MG63 (cell line): ENCODE results near the gene ADGRA3. TPM values are rescaled to one million over a fixed set of nuclear protein-coding genes. Genes with fewer than 3 reads are reported as not detected.
A peak's percentile ranks its signal among the peaks of the same experiment; 100 is the strongest.

Source experiments
- DNase-seq: peaks from one replicate; pipeline ENCODE4 v3.0.0-alpha.2; 2020
- H3K27me3 ChIP-seq: fragments of 250-450 bp; sonication (Bioruptor Pico); 2 replicates; pipeline ENCODE4 v1.5.1; 2020; ENCODE audit warnings: mild to moderate bottlenecking, moderate library complexity
- H3K36me3 ChIP-seq: fragments of 250-450 bp; sonication (Bioruptor Pico); 2 replicates; pipeline ENCODE4 v1.5.1; 2020; ENCODE audit warnings: mild to moderate bottlenecking, moderate library complexity
- H3K4me3 ChIP-seq: fragments of 250-450 bp; sonication (Bioruptor Pico); 2 replicates; pipeline ENCODE4 v1.5.1; 2020; ENCODE audit warnings: mild to moderate bottlenecking, moderate library complexity
- H3K9me3 ChIP-seq: fragments of 250-450 bp; sonication (Bioruptor Pico); 2 replicates; pipeline ENCODE4 v1.5.1; 2020; ENCODE audit warnings: mild to moderate bottlenecking, moderate library complexity
- total RNA-seq: library from RNA; depleted of rRNA; stranded (reverse); fragments of >200 nt; shearing (Covaris generic); gene quantifications from 2 replicates; pipeline ENCODE4 v1.2.3, GENCODE V29; 2014; ENCODE audit warnings: low replicate concordance

Gene ADGRA3
- total RNA-seq, 1 experiment from 2014 or later, result 15.5 TPM

- H3K36me3 ChIP-seq, result no peaks in the 10 kb centered on the region; the same call in 1 of the 2 replicates
- no peaks in the 10 kb centered on the region for H3K9me3 ChIP-seq
- DNase-seq, result no peak
- H3K27me3 ChIP-seq, result no peaks in the 10 kb centered on the region
- no peak overlapping the region for H3K4me3 ChIP-seq
Measured at GRCh38 chr4:22471419-22471818, 44.4 kb downstream of the ADGRA3 start.

GRCh38 chr4:22466581-22466980 is 49.3 kb downstream of the ADGRA3 start:
- H3K36me3 ChIP-seq, result no peaks in the 10 kb centered on the region
- no peak for DNase-seq
- H3K27me3 ChIP-seq, result no peaks in the 10 kb centered on the region
- no peaks in the 10 kb centered on the region for H3K9me3 ChIP-seq
- H3K4me3 ChIP-seq, result no peak overlapping the region

- Histone ChIP-seq H3K9me3 (no peaks in the 10 kb centered on the region), H3K27me3 (no peaks in the 10 kb centered on the region), H3K4me3 (no peak overlapping the region), H3K36me3 (no peaks in the 10 kb centered on the region)
- DNase-seq, result no peak
Measured at GRCh38 chr4:22465996-22466395, 49.9 kb downstream of the ADGRA3 start.

- Histone ChIP-seq H3K27me3 (no peaks in the 10 kb centered on the region), H3K9me3 (no peaks in the 10 kb centered on the region), H3K36me3 (no peaks in the 10 kb centered on the region), H3K4me3 (no peak overlapping the region)
- DNase-seq, result no peak
Measured at GRCh38 chr4:22465349-22465748, 50.5 kb downstream of the ADGRA3 start.

GRCh38 chr4:22463179-22463578 is 52.7 kb downstream of the ADGRA3 start:
- Histone ChIP-seq H3K4me3 (no peak overlapping the region), H3K9me3 (no peaks in the 10 kb centered on the region), H3K36me3 (no peaks in the 10 kb centered on the region), H3K27me3 (no peaks in the 10 kb centered on the region)
- no peak for DNase-seq

- H3K36me3 ChIP-seq, result no peaks in the 10 kb centered on the region
- no peak for DNase-seq
- no peaks in the 10 kb centered on the region for H3K27me3 ChIP-seq
- H3K4me3 ChIP-seq, result no peak overlapping the region
- H3K9me3 ChIP-seq, result no peaks in the 10 kb centered on the region
Measured at GRCh38 chr4:22462688-22463087, 53.2 kb downstream of the ADGRA3 start.

- no peak for DNase-seq
- Histone ChIP-seq H3K4me3 (no peak overlapping the region), H3K36me3 (no peaks in the 10 kb centered on the region), H3K27me3 (no peaks in the 10 kb centered on the region), H3K9me3 (no peaks in the 10 kb centered on the region)
Measured at GRCh38 chr4:22460266-22460665, 55.6 kb downstream of the ADGRA3 start.

GRCh38 chr4:22458098-22458497 is 57.8 kb downstream of the ADGRA3 start:
- no peak for DNase-seq

GRCh38 chr4:22457348-22457747 is 58.5 kb downstream of the ADGRA3 start:
- Histone ChIP-seq H3K36me3 (no peaks in the 10 kb centered on the region), H3K4me3 (no peak overlapping the region), H3K9me3 (no peaks in the 10 kb centered on the region), H3K27me3 (no peaks in the 10 kb centered on the region)
- DNase-seq, result no peak

More at GRCh38 chr4:22458098-22458497, 57.8 kb downstream of the ADGRA3 start:
- Histone ChIP-seq H3K36me3 (no peaks in the 10 kb centered on the region), H3K9me3 (no peaks in the 10 kb centered on the region), H3K4me3 (no peak overlapping the region), H3K27me3 (no peaks in the 10 kb centered on the region)

GRCh38 chr4:22456291-22456690 is 59.6 kb downstream of the ADGRA3 start:
- Histone ChIP-seq H3K27me3 (no peaks in the 10 kb centered on the region), H3K4me3 (no peak overlapping the region), H3K9me3 (no peaks in the 10 kb centered on the region), H3K36me3 (no peaks in the 10 kb centered on the region)
- no peak for DNase-seq

- DNase-seq, result no peak
- Histone ChIP-seq H3K27me3 (no peaks in the 10 kb centered on the region), H3K9me3 (no peaks in the 10 kb centered on the region), H3K4me3 (no peak overlapping the region), H3K36me3 (no peaks in the 10 kb centered on the region)
Measured at GRCh38 chr4:22454955-22455354, 60.9 kb downstream of the ADGRA3 start.

- Histone ChIP-seq H3K4me3 (no peak overlapping the region), H3K27me3 (no peaks in the 10 kb centered on the region), H3K36me3 (no peaks in the 10 kb centered on the region), H3K9me3 (no peaks in the 10 kb centered on the region)
- no peak for DNase-seq
Measured at GRCh38 chr4:22454216-22454838, 61.5 kb downstream of the ADGRA3 start.

GRCh38 chr4:22444813-22445212 is 71.1 kb downstream of the ADGRA3 start:
- Histone ChIP-seq H3K4me3 (no peak overlapping the region), H3K9me3 (no peaks in the 10 kb centered on the region), H3K36me3 (no peaks in the 10 kb centered on the region; the same call in 1 of the 2 replicates), H3K27me3 (no peaks in the 10 kb centered on the region)
- no peak for DNase-seq

GRCh38 chr4:22442956-22443355 is 72.9 kb downstream of the ADGRA3 start:
- no peaks in the 10 kb centered on the region; the same call in 1 of the 2 replicates for H3K36me3 ChIP-seq
- no peak for DNase-seq
- no peaks in the 10 kb centered on the region for H3K27me3 ChIP-seq
- H3K4me3 ChIP-seq, result no peak overlapping the region
- no peaks in the 10 kb centered on the region for H3K9me3 ChIP-seq

- DNase-seq, result no peak
- H3K9me3 ChIP-seq, result no peaks in the 10 kb centered on the region
- no peaks in the 10 kb centered on the region for H3K27me3 ChIP-seq
- H3K4me3 ChIP-seq, result no peak overlapping the region
- H3K36me3 ChIP-seq, result no peaks in the 10 kb centered on the region; the same call in 1 of the 2 replicates
Measured at GRCh38 chr4:22440999-22441398, 74.9 kb downstream of the ADGRA3 start.

- H3K4me3 ChIP-seq, result no peak overlapping the region
- no peaks in the 10 kb centered on the region for H3K9me3 ChIP-seq
- no peaks in the 10 kb centered on the region for H3K27me3 ChIP-seq
- no peaks in the 10 kb centered on the region; the same call in 1 of the 2 replicates for H3K36me3 ChIP-seq
- DNase-seq, result no peak
Measured at GRCh38 chr4:22439947-22440346, 75.9 kb downstream of the ADGRA3 start.

- no peak for DNase-seq
- H3K27me3 ChIP-seq, result no peaks in the 10 kb centered on the region
- H3K9me3 ChIP-seq, result no peaks in the 10 kb centered on the region
- H3K36me3 ChIP-seq, result no peaks in the 10 kb centered on the region
- H3K4me3 ChIP-seq, result no peak overlapping the region
Measured at GRCh38 chr4:22435652-22436051, 80.2 kb downstream of the ADGRA3 start.

- DNase-seq, result peak; percentile 12
Measured at GRCh38 chr4:22434895-22435294, 81.0 kb downstream of the ADGRA3 start.

More at GRCh38 chr4:22434895-22435294, 81.0 kb downstream of the ADGRA3 start:
- no peaks in the 10 kb centered on the region for H3K27me3 ChIP-seq
- H3K9me3 ChIP-seq, result no peaks in the 10 kb centered on the region
- H3K36me3 ChIP-seq, result no peaks in the 10 kb centered on the region
- no peak overlapping the region for H3K4me3 ChIP-seq
